Measurements from ENCODE around the gene SLC35G3.
"Not testable (repeated sequence)": the region's sequence is repeated elsewhere in the genome, so short reads cannot be mapped to it uniquely, and the experiment has no call there.

The SLC35G3 gene

GRCh38 chr17:35217107-35217506, 22.9 kb upstream of the SLC35G3 start:
- DNase-seq (ENCODE audit: low read depth, low spot score): no peak
- no peaks in the 10 kb centered on the region for H3K9me3 ChIP-seq (ENCODE audit: low read depth, low read length)
- TF ChIP-seq FOXP2 (optimal IDR thresholded peaks at IDR 0.05; ENCODE audit: control extremely low read depth, extremely low read length, insufficient read depth) (no peak), EZH2 (IDR thresholded peaks at IDR 0.05) (no peak), POLR2AphosphoS5 (IDR thresholded peaks at IDR 0.05; ENCODE audit: borderline replicate concordance, low read depth, low read length) (no peak)
- H3K4me3 ChIP-seq: no peak overlapping the region
- H3K36me3 ChIP-seq (ENCODE audit: insufficient read depth, low read length): no peaks in the 10 kb centered on the region
- H3K9ac ChIP-seq (ENCODE audit: insufficient read length): no peak overlapping the region
- H3K27ac ChIP-seq: no peak overlapping the region

- no peaks in the 10 kb centered on the region for H3K36me3 ChIP-seq (ENCODE audit: insufficient read depth, low read length)
- H3K9ac ChIP-seq (ENCODE audit: insufficient read length): no peak overlapping the region
- H3K9me3 ChIP-seq (ENCODE audit: low read depth, low read length): no peaks in the 10 kb centered on the region
- H3K27ac ChIP-seq: no peak overlapping the region
- no peak overlapping the region for H3K4me3 ChIP-seq
- TF ChIP-seq POLR2AphosphoS5 (IDR thresholded peaks at IDR 0.05; ENCODE audit: borderline replicate concordance, low read depth, low read length) (no peak), EZH2 (IDR thresholded peaks at IDR 0.05) (no peak), FOXP2 (optimal IDR thresholded peaks at IDR 0.05; ENCODE audit: control extremely low read depth, extremely low read length, insufficient read depth) (no peak)
- no peak for DNase-seq (ENCODE audit: low read depth, low spot score)
These were observed 20.6 kb upstream of the SLC35G3 start for GRCh38 chr17:35214631-35215273.

GRCh38 chr17:35214192-35214591, 20.0 kb upstream of the SLC35G3 start:
- Histone ChIP-seq H3K27ac (no peak overlapping the region), H3K4me3 (no peak overlapping the region), H3K9ac (ENCODE audit: insufficient read length) (no peak overlapping the region), H3K36me3 (ENCODE audit: insufficient read depth, low read length) (no peaks in the 10 kb centered on the region), H3K9me3 (ENCODE audit: low read depth, low read length) (no peaks in the 10 kb centered on the region)
- TF ChIP-seq FOXP2 (optimal IDR thresholded peaks at IDR 0.05; ENCODE audit: control extremely low read depth, extremely low read length, insufficient read depth): no peak
- TF ChIP-seq POLR2AphosphoS5 (IDR thresholded peaks at IDR 0.05; ENCODE audit: borderline replicate concordance, low read depth, low read length): no peak; the same call in 1 of the 2 replicates
- TF ChIP-seq EZH2 (IDR thresholded peaks at IDR 0.05): no peak
- DNase-seq (ENCODE audit: low read depth, low spot score): peak; percentile 35

- Histone ChIP-seq H3K27ac (no peak overlapping the region), H3K9me3 (ENCODE audit: low read depth, low read length) (no peaks in the 10 kb centered on the region), H3K36me3 (ENCODE audit: insufficient read depth, low read length) (no peaks in the 10 kb centered on the region), H3K4me3 (no peak overlapping the region), H3K9ac (ENCODE audit: insufficient read length) (no peak overlapping the region)
- no peak for DNase-seq (ENCODE audit: low read depth, low spot score)
- TF ChIP-seq EZH2 (IDR thresholded peaks at IDR 0.05): no peak
These were observed 19.3 kb upstream of the SLC35G3 start for GRCh38 chr17:35213412-35213940.

- no peaks in the 10 kb centered on the region for H3K9me3 ChIP-seq (ENCODE audit: low read depth, low read length)
- TF ChIP-seq POLR2AphosphoS5 (IDR thresholded peaks at IDR 0.05; ENCODE audit: borderline replicate concordance, low read depth, low read length): no peak
- no peak for TF ChIP-seq EZH2 (IDR thresholded peaks at IDR 0.05)
- no peak for TF ChIP-seq FOXP2 (optimal IDR thresholded peaks at IDR 0.05; ENCODE audit: control extremely low read depth, extremely low read length, insufficient read depth)
- H3K36me3 ChIP-seq (ENCODE audit: insufficient read depth, low read length): no peaks in the 10 kb centered on the region
- no peak for DNase-seq (ENCODE audit: low read depth, low spot score)
- no peak overlapping the region for H3K9ac ChIP-seq (ENCODE audit: insufficient read length)
- no peak overlapping the region for H3K27ac ChIP-seq
- H3K4me3 ChIP-seq: no peak overlapping the region
These were observed 18.5 kb upstream of the SLC35G3 start for GRCh38 chr17:35212668-35213067.

- no peaks in the 10 kb centered on the region for H3K9me3 ChIP-seq (ENCODE audit: low read depth, low read length)
- no peak overlapping the region for H3K9ac ChIP-seq (ENCODE audit: insufficient read length)
- H3K36me3 ChIP-seq (ENCODE audit: insufficient read depth, low read length): no peaks in the 10 kb centered on the region
- no peak for TF ChIP-seq FOXP2 (optimal IDR thresholded peaks at IDR 0.05; ENCODE audit: control extremely low read depth, extremely low read length, insufficient read depth)
- no peak for TF ChIP-seq POLR2AphosphoS5 (IDR thresholded peaks at IDR 0.05; ENCODE audit: borderline replicate concordance, low read depth, low read length)
- TF ChIP-seq EZH2 (IDR thresholded peaks at IDR 0.05): no peak
- H3K27ac ChIP-seq: no peak overlapping the region
- no peak for DNase-seq (ENCODE audit: low read depth, low spot score)
- H3K4me3 ChIP-seq: no peak overlapping the region
These were observed 16.5 kb upstream of the SLC35G3 start for GRCh38 chr17:35210741-35211140.

- H3K27ac ChIP-seq; H3K4me3 ChIP-seq; H3K9ac ChIP-seq (ENCODE audit: insufficient read length); H3K9me3 ChIP-seq (ENCODE audit: low read depth, low read length); H3K36me3 ChIP-seq (ENCODE audit: insufficient read depth, low read length); DNase-seq (ENCODE audit: low read depth, low spot score): not testable (repeated sequence)
These were observed 8.4 kb upstream of the SLC35G3 start for GRCh38 chr17:35202582-35202981.

GRCh38 chr17:35195062-35195461, 869 bp upstream of the SLC35G3 start:
- not testable (repeated sequence) for H3K4me3 ChIP-seq; H3K36me3 ChIP-seq (ENCODE audit: insufficient read depth, low read length); H3K9ac ChIP-seq (ENCODE audit: insufficient read length); H3K27ac ChIP-seq; DNase-seq (ENCODE audit: low read depth, low spot score); H3K9me3 ChIP-seq (ENCODE audit: low read depth, low read length)

- Histone ChIP-seq H3K27ac (no peak overlapping the region), H3K4me3 (no peak overlapping the region), H3K36me3 (ENCODE audit: insufficient read depth, low read length) (no peaks in the 10 kb centered on the region), H3K9me3 (ENCODE audit: low read depth, low read length) (no peaks in the 10 kb centered on the region), H3K9ac (ENCODE audit: insufficient read length) (no peak overlapping the region)
- no peak for DNase-seq (ENCODE audit: low read depth, low spot score)
- TF ChIP-seq POLR2AphosphoS5 (IDR thresholded peaks at IDR 0.05; ENCODE audit: borderline replicate concordance, low read depth, low read length) (no peak), FOXP2 (optimal IDR thresholded peaks at IDR 0.05; ENCODE audit: control extremely low read depth, extremely low read length, insufficient read depth) (no peak), EZH2 (IDR thresholded peaks at IDR 0.05) (no peak)
These were observed 1.5 kb downstream of the SLC35G3 start for GRCh38 chr17:35192708-35193107.
